Embryonic facial prominence (tissue), 1 donor: Measurements from ENCODE around the gene COL4A1.

Experiments
- DNase-seq: peaks from one replicate; pipeline ENCODE4 v3.0.0-alpha.2; 2016; ENCODE audit errors: extremely low spot score

The COL4A1 gene

DNA sequence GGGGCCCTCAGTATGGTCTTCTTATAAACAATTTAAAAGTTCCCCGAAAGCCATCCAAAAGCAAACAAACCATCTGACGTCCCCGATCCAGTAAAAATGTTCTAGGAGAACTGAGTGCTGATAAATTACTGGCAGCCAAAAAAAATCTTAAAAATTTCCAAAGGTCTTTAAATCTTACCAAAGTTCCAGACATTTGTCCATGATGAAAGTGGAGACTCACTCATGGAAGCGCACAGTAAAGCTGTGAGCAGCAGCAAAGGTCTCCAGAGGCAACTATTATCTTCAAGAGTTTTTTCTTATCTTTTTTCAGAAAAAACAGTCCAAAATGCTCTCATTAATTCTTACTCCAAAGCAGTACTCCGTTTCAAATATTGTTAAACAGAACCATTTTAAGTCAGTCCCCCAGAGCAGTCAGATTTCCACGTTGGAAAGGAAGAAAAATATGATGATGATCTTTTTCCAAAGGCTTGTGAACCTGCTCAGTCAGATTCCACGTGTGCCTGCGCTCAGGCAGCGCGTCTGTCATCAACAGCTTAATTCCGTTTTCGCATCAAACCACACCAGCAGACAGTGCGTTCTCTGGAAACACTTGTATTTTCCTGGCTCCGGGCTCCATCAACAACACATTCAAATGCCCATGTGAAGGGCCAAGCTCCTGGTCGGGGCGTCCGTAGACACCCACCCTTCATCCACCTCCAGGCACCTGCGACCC is 85.4 kb downstream of the COL4A1 start:
- DNase-seq: no peak

DNA sequence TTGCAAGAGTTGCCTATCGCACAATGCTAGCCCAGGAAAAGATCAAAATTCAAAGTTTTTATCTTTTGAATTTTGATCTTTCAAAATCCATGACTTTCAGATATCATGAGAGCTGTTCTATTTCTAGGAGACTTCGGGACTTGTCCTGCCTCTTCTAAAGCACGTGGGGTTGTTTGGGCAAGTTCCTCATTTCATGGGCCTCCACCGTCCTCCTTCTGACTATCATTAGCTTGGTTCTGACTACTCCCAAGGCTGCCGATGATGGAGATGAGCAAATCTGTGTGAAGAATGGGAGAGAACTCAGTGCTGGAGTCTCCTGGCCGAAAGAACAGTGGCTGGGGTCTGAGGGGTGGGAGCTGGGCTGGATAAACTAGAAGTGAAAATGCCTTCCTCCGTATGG is 86.5 kb downstream of the COL4A1 start:
- DNase-seq: no peak

DNA sequence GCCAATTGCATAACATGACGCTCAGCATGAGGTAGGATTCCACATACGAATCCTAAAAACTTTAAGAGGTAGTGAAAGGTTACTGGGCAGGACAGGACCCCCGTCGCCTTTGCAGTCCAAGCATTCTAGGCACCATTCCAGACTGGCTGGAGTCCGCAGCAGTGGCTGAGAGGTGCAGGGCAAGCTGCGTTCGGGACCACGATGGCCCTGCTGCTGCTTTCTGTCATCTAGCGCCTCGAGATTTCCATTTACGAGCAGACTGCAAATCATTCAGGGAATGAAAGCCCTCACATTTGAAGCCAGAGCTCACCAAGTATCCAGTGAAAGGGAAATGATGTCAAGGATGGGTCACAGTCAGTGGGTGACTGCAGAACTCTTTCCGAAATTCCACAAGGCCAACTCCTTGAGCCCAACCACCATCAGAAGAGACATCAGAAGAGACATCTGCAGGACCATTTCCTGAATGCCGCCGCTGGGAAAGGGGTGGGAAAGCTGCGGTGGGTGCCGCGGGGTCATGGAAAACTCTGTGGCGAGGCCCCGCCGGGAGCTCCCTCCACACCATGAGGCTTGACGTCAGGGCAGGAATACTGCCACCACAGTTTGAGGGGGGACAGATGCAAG is 88.3 kb downstream of the COL4A1 start:
- no peak for DNase-seq

DNA sequence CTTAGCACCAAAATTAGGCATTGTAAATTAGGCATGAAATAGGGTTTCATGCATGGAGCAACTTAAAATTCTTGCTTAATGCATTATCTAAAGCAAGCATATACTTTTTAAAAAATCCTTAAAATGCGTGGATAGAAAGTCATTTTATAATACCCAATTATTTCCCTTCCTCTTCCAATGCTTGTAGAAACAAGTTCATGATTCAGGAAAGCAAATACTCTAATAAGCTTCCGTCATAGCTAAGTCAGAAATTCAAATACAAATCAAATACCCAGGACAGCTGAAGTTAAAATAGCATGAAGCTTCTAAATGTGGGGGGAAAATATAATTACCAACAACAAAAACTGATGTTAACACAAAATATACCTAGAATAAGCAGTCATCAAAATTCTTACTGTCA is 89.1 kb downstream of the COL4A1 start:
- no peak for DNase-seq

DNA sequence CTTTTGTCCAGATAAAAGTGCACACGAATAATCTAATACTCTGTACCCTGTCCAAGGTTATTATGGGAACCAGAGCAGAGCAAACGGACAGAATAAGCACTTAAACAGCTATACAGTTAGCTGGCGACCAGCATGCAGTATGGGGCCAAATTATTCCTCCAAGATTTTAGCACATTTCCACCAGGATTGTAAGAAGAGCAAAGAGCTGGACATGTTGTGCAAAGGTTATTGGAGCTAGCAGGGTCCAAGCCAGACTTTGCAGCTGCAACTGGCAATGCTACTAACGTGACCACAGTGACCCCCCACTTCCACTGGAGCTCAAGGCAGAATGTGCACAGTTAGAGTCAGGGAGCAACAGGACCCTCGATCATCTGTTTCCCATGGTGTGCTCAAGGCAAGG is 89.9 kb downstream of the COL4A1 start:
- DNase-seq: no peak

DNA sequence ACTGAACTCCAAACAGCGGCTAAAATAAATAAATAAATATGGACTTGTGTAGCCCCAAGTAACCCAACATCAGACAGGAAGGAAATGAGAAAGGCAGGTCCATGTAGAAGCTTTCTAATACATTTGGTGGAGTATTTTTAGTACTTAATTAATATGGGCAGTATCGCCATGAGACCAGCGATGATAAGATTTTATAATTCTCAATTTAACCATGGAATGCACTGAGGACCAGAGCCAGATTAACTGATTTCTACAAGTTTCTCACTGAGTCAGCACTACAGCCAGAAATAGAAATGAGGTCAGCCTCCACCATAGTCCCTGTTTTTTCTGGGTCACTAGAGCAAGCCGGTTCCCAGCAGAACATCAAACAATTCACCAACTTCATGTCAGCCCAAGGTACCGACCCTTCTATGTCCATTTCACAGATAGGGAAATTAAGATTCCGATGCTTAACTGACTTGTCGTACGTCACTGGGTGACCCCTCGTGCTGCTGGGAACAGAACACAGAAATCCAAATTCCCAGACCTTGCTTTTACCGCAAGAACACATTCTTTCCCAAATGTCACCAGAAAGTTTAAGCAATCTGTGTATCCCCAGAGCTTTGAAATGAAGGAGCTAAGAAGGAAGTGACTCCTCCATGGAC is 90.4 kb downstream of the COL4A1 start:
- no peak for DNase-seq

DNA sequence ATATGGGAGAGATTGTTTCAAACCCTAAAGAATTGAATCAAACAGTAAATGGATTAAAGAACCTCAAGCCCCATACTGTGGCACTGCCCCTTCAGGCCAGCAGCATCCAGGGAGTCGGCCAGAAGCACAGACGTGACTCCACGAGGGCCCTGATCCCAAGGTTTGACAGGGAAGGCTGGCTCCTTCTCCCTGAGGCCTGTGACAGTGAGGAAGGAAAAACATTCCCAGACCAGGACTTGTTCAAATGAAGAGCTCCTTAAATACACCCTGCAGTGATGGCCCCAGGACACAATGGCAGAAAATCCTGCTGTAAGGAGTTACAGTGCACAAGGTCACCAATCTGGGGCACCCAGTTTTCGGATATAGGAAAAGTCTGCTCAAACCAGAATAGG is 91.0 kb downstream of the COL4A1 start:
- no peak for DNase-seq

DNA sequence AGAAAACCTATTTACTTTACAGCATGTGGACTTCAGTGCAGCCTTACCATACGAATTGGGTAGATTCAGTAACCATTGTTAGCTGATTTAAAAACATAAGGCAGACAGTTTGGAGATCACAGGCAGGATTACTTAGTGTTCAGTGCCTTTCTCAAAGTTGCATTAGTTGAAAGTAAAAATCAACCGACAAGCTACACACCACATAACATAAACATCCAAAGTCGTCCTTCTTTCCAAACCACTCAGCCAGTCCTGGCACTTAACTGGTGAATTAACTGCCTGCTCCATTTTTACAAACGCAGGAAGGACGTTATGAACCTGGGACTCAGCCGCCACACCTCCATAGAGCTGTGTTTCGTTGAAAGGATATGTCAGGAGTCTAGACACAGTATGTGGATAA is 91.4 kb downstream of the COL4A1 start:
- no peak for DNase-seq

DNA sequence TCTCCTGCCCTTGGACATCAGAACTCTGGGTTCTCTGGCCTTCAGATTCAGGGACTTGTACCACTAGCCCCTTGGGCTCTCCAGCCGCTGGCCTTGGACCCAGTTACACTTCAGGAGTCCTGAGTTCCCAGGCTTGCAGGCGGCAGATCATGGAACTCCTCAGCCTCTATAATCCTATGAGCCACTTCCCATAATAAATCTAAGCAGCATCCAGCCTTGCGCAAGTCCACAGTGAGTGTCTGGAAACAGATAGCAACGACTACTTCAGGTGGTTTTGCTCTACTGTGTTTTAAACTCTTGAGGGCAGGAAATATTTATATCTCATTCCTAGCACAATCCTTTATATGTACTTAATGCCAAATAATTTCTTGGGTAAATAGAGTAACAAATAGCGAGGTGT is 92.3 kb downstream of the COL4A1 start:
- DNase-seq: no peak

DNA sequence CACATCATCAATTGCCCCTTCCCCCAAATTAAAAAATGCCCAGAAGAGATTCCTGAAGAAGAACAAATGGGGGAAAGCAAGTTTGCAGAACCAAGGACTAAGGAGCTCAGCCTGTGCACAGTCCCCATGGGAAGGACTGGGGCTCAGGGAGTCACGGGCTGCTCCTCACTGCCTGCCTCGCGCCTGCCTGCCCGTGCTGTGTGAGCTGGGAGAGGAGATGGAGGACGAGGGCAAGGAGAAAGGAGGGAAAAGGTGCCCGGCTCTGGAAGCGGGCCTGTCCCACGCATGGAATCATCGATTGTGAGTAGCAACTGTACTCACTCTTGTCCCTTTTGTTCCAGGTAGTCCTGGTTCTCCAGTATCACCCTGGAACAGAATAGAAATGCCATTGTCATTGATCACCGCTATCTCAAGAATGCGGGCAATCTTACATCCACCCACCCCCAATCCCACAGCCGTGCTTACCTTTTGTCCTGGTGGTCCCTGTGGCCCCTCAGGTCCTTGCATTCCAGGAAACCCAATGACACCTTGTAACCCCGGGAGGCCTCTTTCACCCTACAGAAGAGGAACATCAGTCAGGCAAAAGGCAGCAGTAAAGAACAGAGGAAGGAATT is 93.4 kb downstream of the COL4A1 start:
- no peak for DNase-seq

DNA sequence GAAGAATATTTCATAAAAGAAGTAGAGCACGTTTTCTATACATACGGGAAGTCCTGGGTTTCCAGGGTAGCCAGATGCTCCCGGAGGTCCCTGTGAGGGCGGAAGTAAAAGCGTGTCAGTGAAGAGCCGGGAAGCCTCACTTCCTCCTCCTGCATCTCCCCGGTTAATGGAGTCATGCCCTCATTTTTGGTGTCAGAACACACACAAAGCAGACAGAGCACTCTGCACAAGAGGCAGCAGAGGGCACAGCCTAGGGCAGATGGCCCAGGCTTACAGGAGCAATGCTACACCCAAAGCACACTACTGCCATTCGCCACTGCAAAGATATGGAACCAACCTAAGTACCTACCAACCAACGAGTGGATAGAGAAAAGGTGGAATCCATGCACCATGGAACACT is 94.4 kb downstream of the COL4A1 start:
- DNase-seq: no peak

DNA sequence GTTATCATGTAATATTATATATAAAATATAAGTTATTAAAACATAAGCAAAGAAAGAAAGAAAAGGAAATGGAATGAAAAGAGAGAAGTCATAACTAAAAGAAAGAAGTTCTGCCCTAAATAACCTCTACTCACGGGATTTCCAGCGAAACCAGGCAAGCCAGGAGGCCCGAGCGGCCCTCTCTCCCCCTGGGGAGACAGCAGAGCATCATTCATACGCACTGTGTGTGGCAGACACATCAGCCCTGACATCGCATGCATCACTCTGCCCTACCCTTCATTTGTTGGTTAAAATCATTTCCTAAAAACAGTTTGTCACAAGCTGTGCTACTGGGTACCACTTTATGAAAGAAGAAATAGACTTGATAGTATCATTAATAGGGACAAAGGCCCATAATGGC is 95.2 kb downstream of the COL4A1 start:
- DNase-seq: no peak

DNA sequence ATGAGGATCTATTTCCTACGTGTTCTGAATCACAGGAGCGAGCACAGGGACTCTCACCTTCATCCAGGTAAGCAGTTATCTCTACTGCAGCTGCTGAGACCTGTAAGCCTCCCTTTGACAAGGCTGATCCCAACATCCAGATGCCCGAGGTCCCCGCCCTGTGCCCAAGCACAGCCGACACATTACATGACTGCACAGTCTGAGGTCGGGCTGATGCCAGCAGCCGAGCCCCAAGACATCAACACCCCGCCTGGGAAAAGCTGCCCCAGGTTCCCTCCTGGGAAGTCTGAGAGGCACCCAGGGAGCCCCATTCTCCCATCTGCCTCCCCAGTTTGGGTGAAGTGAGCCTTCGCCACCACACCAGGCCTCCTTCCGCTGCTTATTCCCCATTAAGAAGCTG is 95.9 kb downstream of the COL4A1 start:
- no peak for DNase-seq

DNA sequence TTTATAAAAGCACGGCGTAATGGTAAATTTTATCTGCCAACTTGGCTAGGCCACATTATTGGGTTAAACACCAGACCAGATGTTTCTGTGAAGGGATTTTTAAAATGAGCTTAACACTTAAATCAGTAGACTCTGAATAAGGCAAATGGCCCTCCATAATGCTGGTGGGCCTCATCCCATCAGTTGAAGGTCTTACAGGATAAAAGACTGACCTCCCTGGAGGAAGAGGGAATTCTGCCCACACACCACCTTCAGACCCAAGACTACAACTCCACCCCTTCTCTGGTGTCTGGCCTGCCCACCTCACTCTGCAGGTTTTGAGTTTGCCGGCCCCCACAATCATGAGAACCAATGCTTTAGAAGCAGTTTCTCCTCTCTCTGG is 96.4 kb downstream of the COL4A1 start:
- DNase-seq: no peak

DNA sequence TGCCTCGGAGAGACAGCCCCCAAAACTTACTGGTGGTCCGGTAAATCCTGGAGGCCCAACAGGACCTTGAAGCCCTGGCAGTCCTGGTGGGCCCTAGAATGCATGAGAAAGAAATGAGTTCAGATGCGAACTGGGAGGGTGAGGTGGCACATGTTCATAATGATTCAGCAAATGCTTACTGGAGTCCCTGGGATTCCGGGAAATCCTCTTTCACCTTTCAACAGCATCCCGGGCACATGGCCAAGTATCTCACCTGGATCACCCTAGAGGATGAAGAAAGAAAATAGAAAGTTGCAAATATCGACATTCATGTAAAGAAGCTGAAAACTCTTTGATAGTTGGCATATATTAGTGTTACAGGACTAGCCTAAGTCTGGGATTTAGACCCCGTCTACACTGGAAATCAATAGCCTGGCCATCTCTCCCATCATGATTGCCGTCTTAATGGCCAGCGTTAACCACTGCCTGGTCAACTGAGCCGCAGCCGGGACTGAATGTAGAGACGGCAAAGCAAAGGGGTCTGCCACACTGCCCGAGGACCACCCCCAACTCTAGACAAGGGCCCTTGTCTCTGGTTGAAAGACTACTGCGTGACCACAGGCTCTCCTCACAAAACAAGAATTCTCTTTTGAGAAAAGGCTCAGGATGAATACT is 96.9 kb downstream of the COL4A1 start:
- no peak for DNase-seq

DNA sequence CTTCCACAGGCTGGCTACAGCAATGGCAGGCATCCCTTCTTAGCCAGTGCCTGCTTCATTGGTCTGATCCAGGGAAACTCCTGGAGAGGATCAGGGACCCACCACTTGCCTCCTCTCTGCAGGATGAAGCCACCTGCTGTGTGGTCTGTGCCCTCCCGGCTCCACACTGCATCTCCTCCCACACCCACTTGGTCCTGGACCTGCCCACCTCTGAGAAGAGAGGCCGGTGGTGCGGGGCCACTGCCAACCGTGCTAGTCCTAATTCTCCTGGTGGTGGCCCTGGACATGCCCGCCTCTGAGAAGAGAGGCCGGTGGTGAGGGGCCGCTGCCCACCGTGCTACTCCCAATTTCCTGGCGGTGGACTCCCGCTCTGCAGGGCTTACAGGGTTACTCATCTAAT is 98.8 kb downstream of the COL4A1 start:
- no peak for DNase-seq

DNA sequence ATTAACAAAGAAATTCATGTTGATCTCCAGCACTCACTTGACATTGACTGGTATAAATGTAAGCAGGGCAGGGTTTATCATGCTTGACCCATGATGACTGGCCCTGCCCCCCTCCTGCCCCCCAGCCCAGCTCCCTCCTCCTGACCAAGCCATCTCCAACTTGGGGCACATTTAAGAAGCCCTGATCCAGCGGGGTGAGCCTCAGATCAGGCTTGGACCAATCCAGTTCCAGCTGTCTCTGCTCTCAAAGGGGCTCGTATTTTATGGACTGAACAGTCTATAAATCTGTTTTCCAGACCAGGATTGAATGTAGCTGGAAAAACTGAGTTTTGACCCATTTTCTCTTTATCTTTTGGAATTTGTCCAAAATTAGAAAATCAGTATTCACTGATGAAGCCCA is 100.0 kb downstream of the COL4A1 start:
- DNase-seq: no peak

DNA sequence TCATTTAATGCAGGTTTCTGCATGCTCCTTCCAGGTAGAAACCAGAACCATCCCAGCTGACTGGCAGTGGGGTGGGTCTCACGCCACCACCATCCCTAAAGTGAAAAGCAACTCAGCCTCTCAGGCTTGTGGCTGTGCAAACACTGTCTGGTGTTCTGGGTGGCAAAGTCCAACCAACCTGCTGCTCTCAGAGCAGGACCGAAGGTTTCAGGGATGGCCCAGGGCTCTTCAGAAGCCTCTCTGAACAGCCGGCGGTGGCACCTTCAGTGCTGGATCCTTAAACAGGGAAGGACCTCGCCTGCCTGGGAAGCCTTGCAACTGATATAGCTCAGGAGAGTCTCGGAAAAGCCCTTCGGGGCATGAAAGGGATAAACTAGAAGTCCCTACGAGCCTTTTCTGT is 100.8 kb downstream of the COL4A1 start:
- no peak for DNase-seq

DNA sequence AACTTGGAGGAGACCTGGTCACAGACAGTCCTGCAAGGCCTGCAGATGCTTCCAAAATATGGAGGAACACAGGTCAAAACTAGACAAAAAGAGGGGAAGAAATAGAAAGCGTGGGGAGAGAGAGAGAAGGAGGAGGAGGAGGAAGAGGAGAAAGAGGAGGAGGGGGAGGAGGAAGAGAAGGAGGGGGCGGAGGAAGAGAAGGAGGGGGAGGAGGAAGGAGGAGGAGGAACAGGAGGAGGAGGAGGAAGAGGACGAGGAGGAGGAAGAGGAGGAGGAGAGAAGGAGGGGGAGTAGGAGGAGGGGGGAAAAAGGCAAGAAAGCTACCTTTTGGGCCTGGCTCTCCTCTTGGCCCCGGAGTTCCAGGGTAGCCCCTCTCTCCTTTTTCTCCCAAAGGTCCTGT is 105.8 kb downstream of the COL4A1 start:
- DNase-seq: no peak

DNA sequence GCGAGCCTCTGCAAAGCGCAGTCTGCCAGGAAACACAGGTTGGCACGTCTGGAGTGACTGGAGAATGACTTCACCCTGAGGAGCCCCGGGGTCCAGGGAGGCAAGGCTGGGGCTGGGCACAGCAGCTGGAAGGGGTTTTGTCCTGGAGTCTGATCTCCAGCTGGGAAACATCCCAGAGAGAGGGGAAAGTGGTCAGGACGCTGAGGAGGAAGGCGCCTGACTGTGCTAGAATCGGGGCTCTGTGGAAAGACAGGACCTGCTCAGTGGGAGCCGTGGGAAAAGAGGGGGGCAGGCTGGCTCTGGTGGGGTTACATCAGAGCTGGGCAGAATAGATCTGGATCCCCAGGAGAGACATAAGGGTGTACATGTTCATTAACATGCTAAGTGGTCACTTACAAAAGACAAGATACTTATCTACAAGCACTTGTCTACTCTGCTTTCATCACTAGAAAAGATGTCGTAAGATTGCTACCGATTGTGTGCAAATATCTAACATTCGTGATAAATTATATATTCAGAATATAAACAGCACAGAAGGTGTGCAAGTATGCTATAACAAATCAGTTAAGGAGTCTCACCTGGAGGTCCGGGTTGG is 106.6 kb downstream of the COL4A1 start:
- no peak for DNase-seq

DNA sequence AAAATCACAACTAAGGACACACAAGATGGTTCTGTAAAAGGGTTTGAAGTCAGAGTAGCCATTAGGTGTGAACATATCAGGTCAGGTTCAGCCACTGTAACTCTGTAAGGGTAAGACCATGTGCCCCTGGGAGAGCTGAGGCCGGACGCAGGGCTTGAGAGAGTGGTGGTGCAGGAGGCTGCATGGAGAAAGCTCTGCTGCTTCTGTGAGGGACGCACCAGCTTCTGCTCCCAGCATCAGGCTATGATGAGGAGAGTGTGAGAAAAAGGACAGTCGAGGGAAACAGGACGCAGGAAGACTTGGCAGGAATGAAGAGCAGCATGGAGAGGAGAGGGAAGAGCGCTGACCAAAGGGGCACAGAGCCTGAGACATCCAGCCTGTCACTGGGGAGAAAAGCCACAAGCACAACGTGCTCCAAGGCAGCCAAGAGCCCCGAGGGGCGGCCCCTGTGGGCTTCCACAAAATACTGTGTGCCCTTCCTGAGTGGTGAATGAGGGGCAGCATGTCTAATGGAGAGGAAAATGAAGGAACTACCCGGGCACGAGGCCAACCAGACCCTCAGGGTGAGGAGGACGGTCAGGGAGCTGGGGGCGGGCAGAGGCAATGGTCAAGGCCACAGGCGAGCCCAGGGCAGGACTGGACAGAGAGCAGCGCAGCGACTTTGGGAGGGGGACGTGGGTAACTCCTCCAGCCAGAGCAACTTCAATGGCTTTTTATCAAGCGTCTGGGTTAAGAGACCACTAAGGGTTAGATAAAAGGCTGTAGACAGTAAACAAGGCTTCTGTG is 107.7 kb downstream of the COL4A1 start:
- no peak for DNase-seq
